ENCODE measurements around the gene SMC4.

The SMC4 gene

DNA sequence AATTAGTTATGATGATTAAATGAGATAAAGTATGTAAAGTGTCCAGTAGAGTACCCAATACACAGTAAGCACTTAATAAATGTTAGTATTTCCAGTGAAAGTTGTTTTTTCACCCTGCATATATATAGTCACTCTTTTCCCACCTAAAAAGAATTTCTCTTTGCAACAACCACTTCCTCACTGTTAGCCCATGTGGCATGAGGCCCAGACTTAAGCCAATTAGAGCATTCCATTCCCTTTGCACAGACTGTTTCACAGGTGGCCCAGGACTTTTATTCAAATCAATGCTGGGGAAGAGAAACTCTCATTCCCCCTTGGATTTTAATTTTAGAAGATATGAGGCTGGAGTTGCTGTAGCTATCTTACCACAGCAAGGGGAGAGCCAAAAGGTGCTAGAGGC, 4.2 kb upstream of the SMC4 start:
- DNase-seq (ENCODE audit: low spot score) = peak; percentile 40

DNA sequence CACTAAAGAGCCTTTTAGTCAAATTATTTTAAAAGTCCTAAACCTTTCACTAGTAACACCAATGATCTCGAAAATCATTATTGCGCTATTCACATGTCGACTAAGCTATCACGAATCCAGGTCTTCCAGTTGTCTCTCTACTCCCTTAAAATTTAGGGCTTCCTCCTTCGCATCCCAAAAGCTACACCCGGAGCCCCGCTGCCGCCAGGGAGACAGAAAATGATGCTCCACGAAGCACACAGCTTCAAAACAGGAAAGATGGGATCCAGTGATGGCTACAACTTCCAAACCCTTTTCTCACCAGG, 678 bp upstream of the SMC4 start:
- no peak for DNase-seq (ENCODE audit: low spot score)

DNA sequence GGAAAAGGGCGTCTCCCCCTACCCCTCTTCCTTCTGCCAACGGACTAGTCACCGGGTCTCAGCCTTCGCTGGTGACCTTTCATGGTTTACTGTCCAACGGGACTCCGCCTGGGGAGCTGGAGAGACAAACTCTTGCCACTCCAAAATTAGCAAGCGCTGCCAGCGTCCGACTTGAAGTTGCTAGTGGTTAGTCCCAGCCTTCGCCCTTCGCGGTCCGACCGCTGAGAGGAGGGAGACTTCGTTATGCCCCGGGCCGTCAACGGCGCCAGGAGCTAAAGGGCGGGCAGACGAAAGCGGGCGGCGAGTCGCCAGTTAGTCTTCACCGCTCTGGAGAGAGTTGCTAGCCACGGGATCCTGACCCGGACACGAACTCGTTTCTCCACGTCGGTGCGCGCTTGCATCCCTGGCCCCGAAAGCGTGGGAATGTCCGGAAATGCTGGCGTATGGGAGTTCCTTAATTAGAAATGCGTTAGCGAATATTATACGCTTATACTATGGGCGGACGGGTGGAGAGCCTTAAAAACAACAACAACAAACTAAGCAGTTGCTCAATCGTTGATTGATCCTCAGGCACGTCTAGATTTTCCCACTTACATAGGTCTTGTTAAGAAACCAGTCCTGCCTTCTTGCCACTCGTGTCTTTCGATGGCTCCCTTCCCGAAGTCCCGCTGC, 716 bp downstream of the SMC4 start:
- DNase-seq (ENCODE audit: low spot score) = peak; percentile 16

DNA sequence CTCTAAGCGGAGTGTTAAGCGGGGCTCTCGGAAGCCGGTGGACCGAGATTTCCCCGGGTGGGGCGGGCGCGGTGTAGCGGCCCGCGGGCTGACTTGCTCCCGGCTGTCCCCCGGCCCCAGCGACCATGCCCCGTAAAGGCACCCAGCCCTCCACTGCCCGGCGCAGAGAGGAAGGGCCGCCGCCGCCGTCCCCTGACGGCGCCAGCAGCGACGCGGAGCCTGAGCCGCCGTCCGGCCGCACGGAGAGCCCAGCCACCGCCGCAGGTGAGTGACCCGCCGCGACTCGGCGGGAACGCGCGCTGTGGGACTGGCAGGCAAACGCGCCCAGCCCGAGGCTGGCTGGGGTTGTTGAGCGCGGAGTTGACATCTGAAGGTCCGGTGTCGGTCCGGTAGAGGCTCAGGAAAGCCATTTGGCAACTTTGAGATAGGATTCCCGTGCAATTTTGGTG, 1.3 kb downstream of the SMC4 start:
- no peak for DNase-seq (ENCODE audit: low spot score)

DNA sequence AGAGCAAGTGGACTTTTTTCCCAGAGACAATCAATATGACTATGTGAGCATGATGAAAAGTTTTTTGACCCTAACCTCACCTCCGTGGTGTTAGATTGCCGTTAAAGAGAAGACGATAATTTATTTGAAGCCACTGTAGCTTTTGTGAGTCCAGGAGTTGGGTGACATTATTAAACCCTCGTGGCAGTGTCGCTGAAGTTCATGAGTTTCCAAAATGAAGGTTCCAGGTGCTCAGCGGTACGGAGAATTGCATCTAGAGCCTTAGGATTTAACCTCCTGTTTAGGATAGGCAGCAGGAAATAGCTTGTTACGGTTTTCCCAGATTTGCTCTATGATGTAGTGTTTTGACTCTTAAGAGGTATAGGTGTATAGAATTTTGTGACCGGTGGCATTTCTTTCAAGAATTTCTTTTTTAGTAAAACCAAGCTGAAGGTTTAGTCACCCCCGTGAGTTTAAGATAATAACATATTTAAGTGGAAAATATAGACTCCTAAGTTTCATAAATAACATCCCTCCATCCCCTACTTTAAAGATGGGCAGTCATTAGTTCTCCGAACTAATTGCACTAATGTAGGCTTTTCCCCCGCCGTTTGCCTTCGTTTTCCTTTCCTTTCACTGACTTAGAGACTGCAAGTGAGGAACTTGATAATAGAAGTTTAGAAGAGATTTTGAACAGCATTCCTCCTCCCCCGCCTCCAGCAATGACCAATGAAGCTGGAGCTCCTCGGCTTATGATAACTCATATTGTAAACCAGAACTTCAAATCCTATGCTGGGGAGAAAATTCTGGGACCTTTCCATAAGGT, 2.0 kb downstream of the SMC4 start:
- DNase-seq (ENCODE audit: low spot score) = peak; percentile 9

DNA sequence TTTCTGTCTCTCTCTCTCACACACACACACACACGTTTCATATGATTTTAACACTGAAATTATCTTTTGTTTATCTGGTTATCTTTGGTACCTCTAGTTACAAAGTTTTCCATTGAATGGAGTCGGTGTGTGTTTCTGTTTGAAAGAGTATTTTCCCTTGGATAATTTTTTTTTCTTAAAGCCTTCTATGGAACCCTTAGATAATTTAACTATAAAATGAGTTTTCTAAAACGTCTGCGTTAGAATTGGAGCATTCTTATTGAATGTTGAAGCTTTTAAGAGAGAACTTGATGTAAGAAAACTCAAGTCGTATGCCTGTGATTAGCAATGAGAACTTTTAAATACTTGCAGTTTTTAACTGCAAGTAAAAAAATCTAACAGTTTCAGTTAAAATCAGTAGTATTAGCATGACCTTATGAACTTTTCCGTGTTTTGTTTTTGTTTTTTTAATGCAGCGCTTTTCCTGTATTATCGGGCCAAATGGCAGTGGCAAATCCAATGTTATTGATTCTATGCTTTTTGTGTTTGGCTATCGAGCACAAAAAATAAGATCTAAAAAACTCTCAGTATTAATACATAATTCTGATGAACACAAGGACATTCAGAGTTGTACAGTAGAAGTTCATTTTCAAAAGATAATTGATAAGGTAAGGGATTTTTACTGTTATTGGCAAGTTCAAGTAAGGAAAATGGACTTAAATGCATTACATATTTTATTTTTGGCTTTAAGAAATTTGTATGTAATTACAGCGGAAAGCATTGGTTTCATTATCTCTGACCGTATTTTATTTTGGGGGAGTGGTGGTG, 3.0 kb downstream of the SMC4 start:
- no peak for DNase-seq (ENCODE audit: low spot score)

DNA sequence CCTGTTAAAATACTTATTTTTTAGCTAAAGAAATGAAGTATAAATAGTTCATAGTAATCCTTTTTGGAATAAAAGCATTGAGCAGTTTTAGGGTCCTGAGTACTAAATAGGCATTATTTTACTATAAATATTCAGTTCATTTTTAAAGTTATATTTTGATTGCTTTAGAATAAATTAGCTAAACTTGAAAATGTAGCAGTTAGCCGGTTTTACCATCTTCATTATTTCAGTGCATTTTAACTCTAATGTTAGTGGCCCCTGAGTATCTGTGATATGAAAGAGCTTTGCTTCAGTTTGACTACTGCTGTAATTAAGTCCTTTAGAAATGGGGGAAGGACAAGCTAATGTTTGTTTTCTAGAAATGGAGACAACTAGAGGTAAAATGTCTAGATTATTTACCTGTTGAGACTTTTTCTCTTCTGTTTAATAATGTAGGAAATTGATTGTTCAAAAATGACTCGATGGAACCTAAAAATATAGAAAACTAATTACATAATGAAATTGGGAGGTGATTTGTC, 3.6 kb downstream of the SMC4 start:
- no peak for DNase-seq (ENCODE audit: low spot score)

DNA sequence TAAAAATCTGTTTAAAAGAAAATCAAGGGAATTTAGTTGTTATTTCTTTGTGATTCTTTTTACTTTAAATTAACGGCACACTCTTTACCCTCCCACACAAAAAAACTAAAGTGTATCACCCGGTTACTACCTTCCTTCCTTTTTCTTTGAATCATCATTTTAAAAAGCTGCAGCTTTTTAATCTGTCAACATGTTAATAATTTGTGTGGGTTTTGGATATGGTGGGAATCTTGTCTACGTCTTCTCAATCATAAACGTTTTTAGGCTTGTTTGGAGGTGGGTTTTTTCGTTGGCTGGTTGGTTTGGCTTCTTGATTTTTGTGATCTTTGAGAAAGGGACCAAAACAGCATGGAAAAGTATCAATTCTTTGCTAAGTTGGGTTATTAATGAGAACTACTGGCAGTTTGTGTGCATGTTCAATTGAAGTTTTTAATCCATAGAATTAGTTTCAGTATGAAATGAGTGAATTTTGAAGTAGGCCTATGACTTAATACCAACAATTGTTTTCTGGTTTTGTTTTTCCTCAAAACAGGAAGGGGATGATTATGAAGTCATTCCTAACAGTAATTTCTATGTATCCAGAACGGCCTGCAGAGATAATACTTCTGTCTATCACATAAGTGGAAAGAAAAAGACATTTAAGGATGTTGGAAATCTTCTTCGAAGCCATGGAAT, 4.5 kb downstream of the SMC4 start:
- no peak for DNase-seq (ENCODE audit: low spot score)

DNA sequence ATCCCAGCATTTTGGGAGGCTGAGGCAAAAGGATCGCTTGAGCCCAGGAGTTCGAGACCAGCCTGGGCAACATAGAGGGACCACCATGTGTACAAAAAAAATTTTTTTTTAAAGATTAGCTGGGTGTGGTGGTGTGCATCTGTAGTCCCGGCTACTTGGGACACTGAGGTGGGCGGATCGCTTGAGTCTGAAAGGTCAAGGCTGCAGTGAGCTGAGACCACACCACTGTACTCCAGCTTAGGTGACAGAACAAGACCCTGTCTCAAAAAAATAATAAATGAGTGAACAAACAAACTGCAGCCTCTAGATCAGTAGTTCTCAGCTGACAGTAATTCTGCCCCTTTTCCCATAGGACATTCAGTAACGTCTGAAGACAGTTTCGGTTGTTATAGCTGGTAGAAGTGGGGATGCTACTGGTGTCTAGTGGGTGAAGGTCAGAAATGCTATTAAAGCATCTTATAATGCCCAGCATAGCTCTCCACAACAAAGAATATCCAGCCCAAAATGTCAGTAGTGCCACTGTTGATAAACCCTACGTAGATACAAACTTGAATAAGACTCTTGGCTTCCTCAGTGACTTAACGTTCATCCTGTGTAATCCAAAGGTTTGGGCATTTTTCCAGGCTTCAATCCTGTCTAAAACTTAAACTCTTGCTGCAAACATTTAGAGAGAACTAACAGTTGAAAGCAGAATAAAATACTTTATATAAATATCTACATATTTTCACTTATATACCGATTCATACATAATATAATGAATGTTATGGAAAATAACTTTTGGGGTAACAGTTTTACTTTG, 10.6 kb downstream of the SMC4 start:
- DNase-seq (ENCODE audit: low spot score) = no peak

DNA sequence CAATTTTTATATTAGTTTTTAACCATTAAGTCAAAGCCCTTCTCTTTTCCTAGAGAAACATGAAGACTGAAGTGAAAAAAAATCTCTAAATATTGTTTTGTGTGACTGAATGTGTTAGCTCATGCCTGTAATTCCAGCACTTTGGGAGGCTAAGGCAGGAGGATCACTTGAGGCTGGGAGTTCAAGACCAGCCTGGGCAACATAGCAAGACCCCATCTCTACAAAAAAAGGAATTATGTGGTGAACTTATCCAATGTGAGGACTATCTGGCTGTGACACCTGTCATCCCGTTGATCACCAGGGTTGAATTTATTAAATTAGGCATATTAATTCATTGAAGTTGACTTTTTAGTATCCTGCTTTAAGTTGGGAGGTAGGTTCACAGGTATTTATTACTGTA, 13.0 kb downstream of the SMC4 start:
- no peak for DNase-seq (ENCODE audit: low spot score)

DNA sequence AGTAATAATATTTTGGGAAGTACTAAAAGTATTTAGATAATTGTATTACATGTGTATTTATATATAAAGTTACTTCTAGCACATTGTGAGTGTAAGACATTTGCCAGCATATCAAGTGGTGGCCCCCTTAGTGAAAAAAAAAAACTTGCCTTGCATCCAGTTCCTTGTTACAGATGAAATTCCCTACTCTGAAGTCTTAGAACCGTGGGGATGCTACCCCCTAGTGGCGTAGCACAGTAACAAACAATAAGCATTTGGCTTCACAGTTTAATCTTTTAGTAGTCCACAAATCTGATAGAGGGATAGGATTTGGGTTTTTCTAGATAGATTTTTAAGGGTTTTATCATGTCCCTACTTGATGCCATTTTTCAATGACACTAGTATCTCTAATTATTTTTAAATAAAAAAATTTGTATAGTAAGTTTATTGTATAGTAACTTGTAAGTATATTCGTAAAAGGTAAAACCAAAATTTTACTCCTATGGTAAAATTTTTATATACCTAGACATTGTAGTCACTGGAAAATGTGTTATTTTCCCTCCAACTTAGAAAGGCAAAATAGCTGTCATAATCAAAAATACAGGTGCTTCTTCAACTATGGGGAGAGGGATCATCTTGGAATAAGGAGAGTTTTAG, 14.3 kb downstream of the SMC4 start:
- peak; percentile 83 for DNase-seq (ENCODE audit: low spot score)

DNA sequence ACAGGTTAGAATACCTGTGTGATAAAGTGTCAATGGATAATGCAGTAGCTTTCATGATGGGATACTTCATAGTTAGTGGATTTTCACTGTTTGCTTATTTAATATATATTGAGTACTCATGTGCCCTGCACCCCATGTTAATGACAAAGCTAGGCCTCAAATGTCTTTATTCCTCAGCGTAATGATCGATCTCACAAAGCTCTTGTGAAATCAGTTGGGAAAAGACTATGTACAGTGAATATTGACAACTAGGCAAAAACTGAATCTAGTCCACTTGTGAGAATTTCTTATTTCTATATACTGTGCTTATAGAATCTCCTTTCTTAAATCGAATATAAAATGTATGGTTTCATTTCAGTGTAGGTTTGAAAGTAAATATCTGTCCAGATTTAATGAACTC, 17.9 kb downstream of the SMC4 start:
- DNase-seq (ENCODE audit: low spot score) = no peak

DNA sequence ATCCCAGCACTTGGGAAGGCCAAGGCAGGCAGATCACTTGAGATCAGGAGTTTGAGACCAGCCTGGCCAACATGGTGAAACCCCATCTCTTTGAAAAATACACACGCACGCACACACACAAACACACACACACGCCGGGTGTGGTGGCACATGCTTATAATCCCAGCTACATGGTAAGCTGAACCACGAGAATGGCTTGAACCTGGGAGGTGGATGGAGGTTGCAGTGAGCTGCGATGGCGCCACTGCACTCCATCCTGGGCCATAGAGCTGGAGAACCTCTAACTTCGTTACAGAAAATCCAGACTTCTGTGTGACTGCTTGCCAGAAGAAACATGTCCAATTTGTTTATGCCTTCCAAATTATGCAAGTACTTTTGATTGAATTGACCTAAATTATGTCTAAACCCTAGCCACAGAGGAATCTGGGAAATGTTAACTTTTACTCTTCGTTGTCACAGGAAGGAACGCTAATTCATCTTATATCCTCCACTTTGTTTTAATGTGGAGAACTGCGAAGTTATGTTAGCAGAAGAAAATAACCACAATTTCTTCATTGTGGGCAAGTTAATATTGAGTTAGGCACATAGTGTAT, 28.5 kb downstream of the SMC4 start:
- no peak for DNase-seq (ENCODE audit: low spot score)

DNA sequence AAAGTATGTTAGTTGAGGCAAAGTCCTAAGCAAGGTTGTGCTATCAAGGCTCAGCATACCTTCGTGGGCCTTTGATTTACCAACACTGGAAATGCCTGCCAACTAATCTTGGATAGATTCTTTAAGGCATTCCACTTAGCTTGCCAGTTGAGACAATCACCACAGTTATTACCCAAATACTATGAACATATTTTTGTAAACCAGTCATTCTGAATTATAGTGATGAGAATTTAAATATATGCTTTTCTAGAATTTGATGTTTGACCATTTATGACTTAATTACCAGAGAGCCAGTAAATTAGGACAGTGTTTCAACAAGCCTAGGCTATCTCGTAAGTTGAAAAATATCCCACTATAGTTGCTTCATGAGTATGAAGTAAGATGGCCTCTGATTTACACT, 34.6 kb downstream of the SMC4 start:
- DNase-seq (ENCODE audit: low spot score) = no peak

DNA sequence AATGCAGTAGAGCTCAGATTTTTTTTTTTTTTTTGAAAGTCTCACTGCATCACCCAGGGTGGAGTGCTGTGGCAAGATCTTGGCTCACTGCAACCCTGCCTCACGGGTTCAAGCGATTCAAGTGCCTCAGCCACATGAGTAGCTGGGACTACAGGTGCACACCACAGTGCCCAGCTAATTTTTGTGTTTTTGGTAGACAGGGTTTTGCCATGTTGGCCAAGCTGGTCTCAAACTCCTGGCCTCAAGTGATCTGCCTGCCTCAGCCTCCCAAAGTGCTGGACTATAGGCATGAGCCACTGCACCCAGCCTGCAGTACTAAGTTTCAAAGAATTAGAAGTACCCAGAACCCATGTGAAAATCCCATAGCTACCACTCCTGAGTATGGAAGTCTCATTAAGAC, 35.6 kb downstream of the SMC4 start:
- no peak for DNase-seq (ENCODE audit: low spot score)

DNA sequence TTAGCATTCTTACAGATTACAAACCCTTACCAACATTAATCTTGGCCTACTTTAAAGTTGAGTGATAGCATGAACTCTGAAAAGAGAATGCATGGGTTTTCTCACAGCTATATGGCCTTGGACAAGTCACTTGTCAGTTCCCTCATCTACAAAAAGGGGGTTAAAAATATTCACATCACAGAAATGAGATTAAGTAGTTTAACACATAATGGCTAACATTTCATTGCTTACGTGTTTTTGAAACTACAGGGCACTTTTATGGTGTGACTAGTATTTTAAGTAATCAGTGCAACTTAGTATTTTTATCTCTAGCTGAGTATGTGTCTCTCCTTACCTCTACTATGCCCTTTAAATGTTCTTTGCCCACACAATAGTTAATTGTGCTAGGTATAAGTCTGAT, 36.3 kb downstream of the SMC4 start:
- no peak for DNase-seq (ENCODE audit: low spot score)

DNA sequence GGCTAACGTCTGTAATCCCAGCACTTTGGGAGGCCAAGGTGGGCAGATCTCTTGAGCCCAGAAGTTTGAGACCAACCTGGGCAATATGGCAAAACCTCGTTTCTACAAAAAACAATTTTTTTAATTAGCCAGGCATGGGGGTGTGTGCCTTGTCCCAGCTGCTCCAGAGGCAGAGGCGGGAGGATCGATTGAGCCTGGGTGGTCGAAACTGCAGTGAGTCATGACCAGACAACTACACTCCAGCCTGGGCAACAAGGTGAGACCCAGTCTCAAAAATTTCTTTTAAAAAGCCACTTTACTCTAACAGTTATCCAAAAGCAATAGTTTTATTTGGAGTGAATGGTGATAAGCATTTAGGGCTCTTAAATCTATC, 37.6 kb downstream of the SMC4 start:
- DNase-seq (ENCODE audit: low spot score) = no peak

DNA sequence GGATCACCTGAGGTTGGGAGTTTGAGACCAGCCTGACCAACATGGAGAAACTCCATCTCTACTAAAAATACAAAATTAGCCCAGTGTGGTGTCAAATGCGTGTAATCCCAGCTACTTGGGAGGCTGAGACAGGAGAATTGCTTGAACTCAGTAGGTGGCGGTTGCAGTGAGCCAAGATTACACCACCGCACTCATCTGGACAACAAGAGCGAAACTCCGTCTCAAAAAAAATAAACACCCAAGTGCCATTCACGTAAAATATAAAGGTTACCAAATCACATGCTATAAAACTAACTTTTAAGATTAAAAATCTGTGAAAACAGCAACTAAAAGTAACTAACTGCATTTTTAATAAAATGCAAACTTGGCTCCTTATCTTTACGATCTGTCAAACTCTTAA, 41.2 kb downstream of the SMC4 start:
- no peak for DNase-seq (ENCODE audit: low spot score)

DNA sequence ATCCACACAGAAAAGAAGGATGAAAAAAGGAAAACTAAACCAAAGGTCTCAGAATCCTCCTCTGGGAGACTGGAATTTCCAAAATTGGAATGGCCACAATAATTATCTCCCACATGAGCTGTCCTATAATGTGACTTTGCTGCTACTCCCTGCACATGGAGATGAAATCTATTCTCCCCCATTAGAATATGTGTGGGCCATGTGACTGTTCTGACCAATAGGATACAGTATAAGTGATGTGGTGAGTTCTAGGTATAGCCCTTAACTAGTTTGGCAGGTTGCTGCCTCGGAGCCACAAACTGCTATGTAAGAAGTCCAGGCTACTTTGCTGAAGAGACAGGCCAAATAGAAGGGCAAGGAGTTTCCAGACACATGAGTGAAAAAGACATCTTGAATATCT, 45.0 kb downstream of the SMC4 start:
- no peak for DNase-seq (ENCODE audit: low spot score)

DNA sequence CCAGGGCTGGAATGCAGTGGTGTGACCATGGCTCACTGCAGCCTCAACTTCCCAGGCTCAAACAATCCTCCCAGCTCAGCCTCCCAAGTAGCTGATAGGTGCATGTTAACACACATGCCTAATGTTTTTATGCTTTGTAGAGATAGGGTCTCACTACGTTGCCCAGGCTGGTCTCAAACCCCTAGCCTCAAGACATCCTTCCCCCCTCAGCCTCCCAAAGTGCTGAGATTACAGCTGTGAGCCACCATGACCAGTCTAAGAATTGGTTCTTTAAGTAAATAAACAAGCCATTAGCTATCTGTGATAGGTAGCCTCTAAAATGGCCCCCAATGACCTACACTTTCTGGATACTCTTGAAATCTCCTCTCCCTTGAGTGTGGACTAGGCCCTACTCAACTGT, 46.4 kb downstream of the SMC4 start:
- DNase-seq (ENCODE audit: low spot score) = no peak

Data from cerebellar cortex (tissue), 1 donor.